Right lobe of liver (tissue), 6 donors: ENCODE results near the gene MAN2B1. TPM values are rescaled to one million over a fixed set of nuclear protein-coding genes. Genes with fewer than 3 reads are reported as not detected.

Source experiments
- ATAC-seq, 4 donors: fragments of 200-7000 bp; cut with Tn5 transposase; one replicate each; pipeline ENCODE4 v1.9.1; 2020; ENCODE audit warnings: mild to moderate bottlenecking in 4 of 4, moderate library complexity in 4 of 4
- DNase-seq, 3 donors: peaks; one replicate each; pipeline ENCODE4 v3.0.0-alpha.2; 2020
- H3K27ac ChIP-seq, 3 donors: fragments of 200-600 bp; one replicate each; pipeline ENCODE4 v1.8.0; 2022
- H3K27me3 ChIP-seq, 2 donors: fragments of 200-600 bp; one replicate each; pipeline ENCODE4 v1.8.0; 2022
- H3K36me3 ChIP-seq, 4 donors: fragments of 200-600 bp; sonication (generic) in 1 of 4; one replicate each; pipeline versions ENCODE4 v1.5.1 to v1.8.0; 2017 to 2022; ENCODE audit warnings: control low read depth in 1 of 4
- H3K4me1 ChIP-seq, 4 donors: fragments of 200-600 bp; sonication (generic) in 1 of 4; one replicate each; pipeline versions ENCODE4 v1.5.1 to v1.8.0; 2017 to 2022; ENCODE audit warnings: control low read depth in 1 of 4
- H3K4me3 ChIP-seq, 3 donors: fragments of 200-600 bp; one replicate each; pipeline ENCODE4 v1.8.0; 2022
- H3K9me3 ChIP-seq, 4 donors: fragments of 200-600 bp; sonication (generic) in 1 of 4; one replicate each; pipeline versions ENCODE4 v1.5.1 to v1.8.0; 2017 to 2022; ENCODE audit warnings: control low read depth in 1 of 4
- CTCF ChIP-seq, 4 donors: fragments of 200-600 bp in 3 of 4; fragments of 450-650 bp in 1 of 4; IDR thresholded peaks; one replicate each; pipeline versions ENCODE4 v1.5.1 to v1.8.0; 2016 to 2022; ENCODE audit warnings: antibody characterized with exemption in 4 of 4, mild to moderate bottlenecking in 2 of 4
- POLR2A ChIP-seq: fragments of 450-650 bp; IDR thresholded peaks from one replicate; pipeline ENCODE4 v1.6.1; 2017; ENCODE audit warnings: antibody characterized with exemption, mild to moderate bottlenecking
- WGBS: methylation state at CpG from one replicate; pipeline ENCODE4 v1.1.6; 2018; ENCODE audit warnings: low coverage, low lambda C conversion rate; ENCODE audit not compliant: insufficient coverage; ENCODE audit errors: missing lambda C conversion rate; 5-methylcytosine and 5-hydroxymethylcytosine counted together
- intact Hi-C, 2 donors: fragments of 100-400 bp; cut with DNase I; formaldehyde crosslinking; loops; one replicate each; pipeline versions ENCODE4 v1.11.2 to v1.14.1; 2022
- total RNA-seq, 6 experiments: library from RNA; depleted of rRNA in 2 of 6; stranded (reverse); fragments of >200 nt in 2 of 6; fragmentation: NEBNext Ultra II Directional in 3 of 6; extraction: Animal tissue kit (Norgen Biotek cat#: 25700) in 3 of 6; gene quantifications; one replicate each; pipeline versions ENCODE4 v1.1.0 to v1.2.4, GENCODE V29; 2016 to 2023
- donor health status: DM: no; HTN: yes; CAD: no.
- donor health status: DM: no; HTN: no; CAD: no.
- donor health status: DM: no; HTN: no; CAD: no.
- donor health status: DM: no; HTN: yes; CAD: no.
- donor health status: DM: no; HTN: yes; CAD: no.

The MAN2B1 gene
- total RNA-seq, 6 experiments from 2014 or later: 32.7 to 76.5 (median 53.6) TPM

GRCh38 chr19:12696366-12697335 is 30.1 kb upstream of the MAN2B1 start, which contains the start of gene FBXW9:
FBXW9 (minus strand) TSS chr19:12696631; CDS start chr19:12696581, 50 bp downstream.
- H3K4me1 ChIP-seq: peaks cover 0 to 11% (median 4%) of the 10 kb centered on the region in 4 donors
- peak; percentile 92 to 96 (median 94) for DNase-seq
- ATAC-seq: peak; percentile 81 to 95 (median 90)
- H3K27me3 ChIP-seq: no peaks in the 10 kb centered on the region
- TF ChIP-seq CTCF (IDR thresholded peaks at IDR 0.05): no peak
- peak; percentile 68 for TF ChIP-seq POLR2A
- H3K27ac ChIP-seq: peak within 1 kb of the TSS; percentile 62 to 69 (median 68)
- intact Hi-C loops: no loop called here
- H3K36me3 ChIP-seq: peaks cover 0 to 12% (median 5%) of the 10 kb centered on the region in 4 donors
- H3K9me3 ChIP-seq: no peaks in the 10 kb centered on the region
- WGBS: 20% methylated on average over 15 of the region's 59 CpGs
- peak within 1 kb of the TSS; percentile 92 to 96 (median 96) for H3K4me3 ChIP-seq

- Histone ChIP-seq H3K4me3 (peak overlapping the region; percentile 92 to 96 (median 96)), H3K4me1 (peaks cover 0 to 11% (median 4%) of the 10 kb centered on the region in 4 donors), H3K9me3 (no peaks in the 10 kb centered on the region), H3K27ac (no peak overlapping the region), H3K27me3 (no peaks in the 10 kb centered on the region), H3K36me3 (peaks cover 0 to 5% (median 2%) of the 10 kb centered on the region in 4 donors)
- ATAC-seq (peak in 2 of 4 donors; percentile 8 to 16), DNase-seq (no peak)
- WGBS: no CpG with 5 or more reads among the region's 36 CpGs
- no peak for TF ChIP-seq CTCF (IDR thresholded peaks at IDR 0.05)
- no peak for TF ChIP-seq POLR2A
- intact Hi-C loops: no loop called here
These were observed 29.4 kb upstream of the MAN2B1 start for GRCh38 chr19:12695997-12696365.

GRCh38 chr19:12695514-12695913 is 29.0 kb upstream of the MAN2B1 start:
- no CpG with 5 or more reads among the region's 1 CpG for WGBS
- peaks cover 0 to 11% (median 4%) of the 10 kb centered on the region in 4 donors for H3K4me1 ChIP-seq
- H3K9me3 ChIP-seq: no peaks in the 10 kb centered on the region
- TF ChIP-seq CTCF (IDR thresholded peaks at IDR 0.05): no peak
- no peak for TF ChIP-seq POLR2A
- ATAC-seq: no peak
- peak overlapping the region; percentile 92 to 96 (median 96) for H3K4me3 ChIP-seq
- DNase-seq: no peak
- H3K27ac ChIP-seq: no peak overlapping the region
- no peaks in the 10 kb centered on the region for H3K27me3 ChIP-seq
- intact Hi-C loops: no loop called here
- peaks cover 0 to under 1% (median under 1%) of the 10 kb centered on the region in 4 donors for H3K36me3 ChIP-seq

- no CpG with 5 or more reads among the region's 2 CpGs for WGBS
These were observed 28.6 kb upstream of the MAN2B1 start for GRCh38 chr19:12695096-12695495.

More at GRCh38 chr19:12695096-12695495, 28.6 kb upstream of the MAN2B1 start:
- H3K27me3 ChIP-seq: no peaks in the 10 kb centered on the region
- H3K36me3 ChIP-seq: no peaks in the 10 kb centered on the region
- ATAC-seq: no peak
- TF ChIP-seq CTCF (IDR thresholded peaks at IDR 0.05) (no peak), POLR2A (no peak)
- H3K9me3 ChIP-seq: no peaks in the 10 kb centered on the region
- H3K4me1 ChIP-seq: peaks cover 0 to 11% (median 4%) of the 10 kb centered on the region in 4 donors
- no peak overlapping the region for H3K4me3 ChIP-seq
- no peak for DNase-seq
- intact Hi-C loops: no loop called here
- no peak overlapping the region for H3K27ac ChIP-seq
